Measurements from ENCODE around the gene NTHL1. TPM values are rescaled to one million over a fixed set of nuclear protein-coding genes. Genes with fewer than 3 reads are reported as not detected.

Gene NTHL1
- total RNA-seq, 1 experiment from 2014 or later = 52.0 TPM

DNA sequence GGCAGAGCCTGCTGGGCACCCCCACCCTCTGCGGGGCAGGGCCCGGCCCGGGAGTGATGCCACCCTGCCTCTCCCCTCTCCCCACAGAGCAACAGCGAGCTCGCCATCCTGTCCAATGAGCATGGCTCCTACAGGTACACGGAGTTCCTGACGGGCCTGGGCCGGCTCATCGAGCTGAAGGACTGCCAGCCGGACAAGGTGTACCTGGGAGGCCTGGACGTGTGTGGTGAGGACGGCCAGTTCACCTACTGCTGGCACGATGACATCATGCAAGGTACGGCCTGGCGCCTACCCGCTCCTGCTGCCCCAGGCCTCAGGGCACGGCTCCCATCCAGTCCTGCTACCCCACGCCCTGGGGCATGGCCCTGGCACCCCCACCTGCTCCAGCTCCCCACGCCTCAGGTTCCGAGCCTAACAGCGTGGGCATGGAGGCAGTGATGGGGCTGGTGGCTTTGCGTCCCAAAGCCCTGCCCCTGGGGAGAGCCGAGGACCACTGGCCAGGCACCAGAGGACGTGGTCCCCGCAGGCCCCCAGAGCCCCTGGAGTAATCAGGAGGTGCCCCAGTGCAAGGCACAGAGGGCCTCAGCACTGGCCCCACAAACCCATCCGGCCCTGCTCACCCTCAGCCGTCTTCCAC, 38.6 kb upstream of the NTHL1 start:
- H2AFZ ChIP-seq (ENCODE audit: low read length) = no peak overlapping the region
- H3K23me2 ChIP-seq (ENCODE audit: insufficient read length, low read depth, low read length, poor library complexity, severe bottlenecking) = no peaks in the 10 kb centered on the region
- H3K23ac ChIP-seq (ENCODE audit: insufficient read length, low read depth, low read length) = no peak overlapping the region
- H4K5ac ChIP-seq (ENCODE audit: insufficient read length, low read depth, low read length) = no peak overlapping the region
- no CpG with 5 or more reads among the region's 27 CpGs for WGBS (ENCODE audit: extremely low coverage, insufficient read length, low lambda C conversion rate)
- H3K4me2 ChIP-seq (ENCODE audit: insufficient read depth, insufficient read length, low read length) = no peak overlapping the region
- no peak overlapping the region for H2BK120ac ChIP-seq (ENCODE audit: low read depth, low read length, poor library complexity, severe bottlenecking)
- no peak overlapping the region for H3K18ac ChIP-seq (ENCODE audit: insufficient read length, low read depth, low read length)
- H3K27ac ChIP-seq (ENCODE audit: insufficient read length, low read depth, low read length) = no peak overlapping the region
- no peak overlapping the region for H2BK5ac ChIP-seq (ENCODE audit: insufficient read length, low read length)
- Mint-ChIP-seq H3K36me3 (ENCODE audit: insufficient read depth in 1 of 3, low read depth in 3 of 3) (peaks cover 0 to 21% (median 20%) of the 10 kb centered on the region in 3 experiments; a peak in 6 of 7 replicates), H3K4me1 (no peaks in the 10 kb centered on the region), H3K4me3 (no peak overlapping the region), H3K27ac (no peak overlapping the region), H3K9me3 (no peaks in the 10 kb centered on the region), H3K27me3 (ENCODE audit: low read depth) (no peaks in the 10 kb centered on the region)
- no peak for DNase-seq
- H2BK20ac ChIP-seq (ENCODE audit: low read depth, low read length, poor library complexity, severe bottlenecking) = no peak overlapping the region
- H3K4ac ChIP-seq (ENCODE audit: low read depth, low read length) = no peak overlapping the region
- no peak overlapping the region for H3K9ac ChIP-seq (ENCODE audit: extremely low read depth, insufficient read length, low read length)
- H3K14ac ChIP-seq (ENCODE audit: insufficient read depth, low read length) = no peak overlapping the region
- no peaks in the 10 kb centered on the region for H3K27me3 ChIP-seq (ENCODE audit: insufficient read depth, low read length)
- H2AK5ac ChIP-seq (ENCODE audit: insufficient read length, low read length) = no peak overlapping the region
- no peak overlapping the region for H2BK12ac ChIP-seq (ENCODE audit: insufficient read length, low read depth, low read length)
- H3K4me1 ChIP-seq (ENCODE audit: insufficient read depth, low read length) = no peaks in the 10 kb centered on the region
- no peak overlapping the region for H3K56ac ChIP-seq (ENCODE audit: insufficient read length, low read depth, low read length)
- H3T11ph ChIP-seq (ENCODE audit: low read length) = no peak overlapping the region
- no peak overlapping the region for H4K91ac ChIP-seq (ENCODE audit: insufficient read length, low read depth, low read length)
- H3K79me1 ChIP-seq (ENCODE audit: insufficient read depth, low read depth, low read length, poor library complexity, severe bottlenecking) = no peaks in the 10 kb centered on the region
- H4K20me1 ChIP-seq (ENCODE audit: control insufficient read depth, insufficient read depth, insufficient read length) = no peaks in the 10 kb centered on the region
- H4K8ac ChIP-seq (replicated peaks; ENCODE audit: insufficient read length, low read depth, low read length) = no peak overlapping the region
- no peak overlapping the region for H2BK15ac ChIP-seq (ENCODE audit: low read depth, low read length)
- no peaks in the 10 kb centered on the region for H3K9me3 ChIP-seq (ENCODE audit: control insufficient read depth, low read depth, low read length)
- TF ChIP-seq, protein P1, sequence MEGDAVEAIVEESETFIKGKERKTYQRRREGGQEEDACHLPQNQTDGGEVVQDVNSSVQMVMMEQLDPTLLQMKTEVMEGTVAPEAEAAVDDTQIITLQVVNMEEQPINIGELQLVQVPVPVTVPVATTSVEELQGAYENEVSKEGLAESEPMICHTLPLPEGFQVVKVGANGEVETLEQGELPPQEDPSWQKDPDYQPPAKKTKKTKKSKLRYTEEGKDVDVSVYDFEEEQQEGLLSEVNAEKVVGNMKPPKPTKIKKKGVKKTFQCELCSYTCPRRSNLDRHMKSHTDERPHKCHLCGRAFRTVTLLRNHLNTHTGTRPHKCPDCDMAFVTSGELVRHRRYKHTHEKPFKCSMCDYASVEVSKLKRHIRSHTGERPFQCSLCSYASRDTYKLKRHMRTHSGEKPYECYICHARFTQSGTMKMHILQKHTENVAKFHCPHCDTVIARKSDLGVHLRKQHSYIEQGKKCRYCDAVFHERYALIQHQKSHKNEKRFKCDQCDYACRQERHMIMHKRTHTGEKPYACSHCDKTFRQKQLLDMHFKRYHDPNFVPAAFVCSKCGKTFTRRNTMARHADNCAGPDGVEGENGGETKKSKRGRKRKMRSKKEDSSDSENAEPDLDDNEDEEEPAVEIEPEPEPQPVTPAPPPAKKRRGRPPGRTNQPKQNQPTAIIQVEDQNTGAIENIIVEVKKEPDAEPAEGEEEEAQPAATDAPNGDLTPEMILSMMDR (conservative IDR thresholded peaks at IDR 0.05) = no peak
- no peaks in the 10 kb centered on the region for H3K79me2 ChIP-seq (ENCODE audit: insufficient read depth, low read length)
